Aorta (tissue), 5 donors: ENCODE data around the gene ATP6V1B1. TPM values are rescaled to one million over a fixed set of nuclear protein-coding genes. Genes with fewer than 3 reads are reported as not detected.

Experiments used
- ATAC-seq: fragments of 200-7000 bp; cut with Tn5 transposase; one replicate; pipeline ENCODE4 v1.9.1; 2022; ENCODE audit warnings: moderate library complexity; ENCODE audit not compliant: low FRiP score
- DNase-seq, 2 donors: peaks; one replicate each; pipeline ENCODE4 v3.0.0-alpha.2; 2020
- H3K27ac ChIP-seq, 2 donors: one replicate each; pipeline ENCODE4 v1.5.1; 2013; ENCODE audit warnings: low read length in 2 of 2, mild to moderate bottlenecking in 2 of 2, moderate library complexity in 2 of 2, control low read depth in 1 of 2, inconsistent platforms in 1 of 2, low read depth in 1 of 2
- H3K27me3 ChIP-seq, 2 donors: one replicate each; pipeline ENCODE4 v1.6.1; 2013; ENCODE audit warnings: control low read depth in 1 of 2, low read length in 1 of 2, mild to moderate bottlenecking in 1 of 2, moderate library complexity in 1 of 2; ENCODE audit not compliant: insufficient read depth in 2 of 2, control insufficient read depth in 1 of 2
- H3K36me3 ChIP-seq, 2 donors: one replicate each; pipeline ENCODE4 v1.6.1; 2013; ENCODE audit warnings: control low read depth in 1 of 2, low read length in 1 of 2, mild to moderate bottlenecking in 1 of 2; ENCODE audit not compliant: insufficient read depth in 2 of 2, control insufficient read depth in 1 of 2
- H3K4me1 ChIP-seq, 2 donors: one replicate each; pipeline ENCODE4 v1.6.1; 2013; ENCODE audit warnings: low read length in 2 of 2, control low read depth in 1 of 2, mild to moderate bottlenecking in 1 of 2, moderate library complexity in 1 of 2; ENCODE audit not compliant: insufficient read depth in 2 of 2, control insufficient read depth in 1 of 2
- H3K4me3 ChIP-seq, 2 donors: one replicate each; pipeline ENCODE4 v1.5.1; 2013; ENCODE audit warnings: low read length in 2 of 2, control low read depth in 1 of 2, mild to moderate bottlenecking in 1 of 2
- H3K9me3 ChIP-seq: one replicate; pipeline ENCODE4 v1.6.1; 2013; ENCODE audit warnings: mild to moderate bottlenecking, low read length; ENCODE audit not compliant: control insufficient read depth
- WGBS, 2 donors: extraction: QIAGEN DNeasy Blood & Tissue Kit; methylation state at CpG; one replicate each; pipeline ENCODE4 v1.1.7; 2013; 5-methylcytosine and 5-hydroxymethylcytosine counted together
- intact Hi-C, 2 donors: fragments of 100-400 bp; cut with DNase I; formaldehyde crosslinking; loops; one replicate each; pipeline versions ENCODE4 v1.14.2 to v1.15.0; 2022
- polyA plus RNA-seq, 2 donors: library from polyadenylated mRNA; stranded (reverse); fragments of 200-250 nt; gene quantifications; one replicate each; pipeline ENCODE4 v1.2.3, GENCODE V29; 2013
- total RNA-seq, 2 donors: library from RNA; stranded (reverse); fragmentation: NEBNext Ultra II Directional; extraction: Animal tissue kit (Norgen Biotek cat#: 25700); gene quantifications; one replicate each; pipeline ENCODE4 v1.2.1, GENCODE V29; 2021
- donor health status: healthy with polysubstance abuse.
- donor health status: Bipolar disorder and iron deficiency.
- donor health status: DM: no; HTN: no; CAD: no.
- donor health status: DM: no; HTN: no; CAD: no.
- donor health status: DM: yes; HTN: yes; CAD: no.

The ATP6V1B1 gene
- total and polyA plus RNA-seq, 4 donors = 1.8 to 6.4 (median 3.1) TPM; not detected in 1

DNA sequence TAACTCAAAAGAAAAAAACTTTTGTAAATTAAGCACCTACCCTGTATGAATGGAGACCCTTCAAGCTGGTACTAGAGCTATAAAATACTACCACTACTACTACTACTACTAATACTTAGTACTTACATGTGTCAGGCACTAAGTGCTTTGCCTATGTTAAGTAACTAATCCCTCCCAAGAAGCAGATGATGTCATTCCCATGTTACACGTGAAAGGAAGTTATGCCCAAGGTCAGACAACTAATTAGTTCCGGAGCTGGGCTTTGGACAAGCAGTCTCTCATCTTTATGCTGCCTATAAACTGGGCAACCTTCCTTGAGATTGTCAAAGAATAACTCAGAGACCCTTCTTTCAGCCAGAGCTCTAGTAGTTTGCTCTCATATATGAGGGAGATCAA, 13.9 kb upstream of the ATP6V1B1 start:
- no peaks in the 10 kb centered on the region for H3K27me3 ChIP-seq
- H3K27ac ChIP-seq = no peak overlapping the region
- no peaks in the 10 kb centered on the region for H3K36me3 ChIP-seq
- DNase-seq (no peak), ATAC-seq (no peak)
- H3K4me1 ChIP-seq = no peaks in the 10 kb centered on the region
- WGBS, 2 donors = 54 to 55% methylated on average over 2 of the region's 2 CpGs
- intact Hi-C loops = loop anchor here in 1 of 2 donors (5.0 kb wide), 1 partner anchor 50 kb away; no protein-coding TSS in a partner anchor
- peaks cover 5% of the 10 kb centered on the region for H3K9me3 ChIP-seq
- no peak overlapping the region for H3K4me3 ChIP-seq

DNA sequence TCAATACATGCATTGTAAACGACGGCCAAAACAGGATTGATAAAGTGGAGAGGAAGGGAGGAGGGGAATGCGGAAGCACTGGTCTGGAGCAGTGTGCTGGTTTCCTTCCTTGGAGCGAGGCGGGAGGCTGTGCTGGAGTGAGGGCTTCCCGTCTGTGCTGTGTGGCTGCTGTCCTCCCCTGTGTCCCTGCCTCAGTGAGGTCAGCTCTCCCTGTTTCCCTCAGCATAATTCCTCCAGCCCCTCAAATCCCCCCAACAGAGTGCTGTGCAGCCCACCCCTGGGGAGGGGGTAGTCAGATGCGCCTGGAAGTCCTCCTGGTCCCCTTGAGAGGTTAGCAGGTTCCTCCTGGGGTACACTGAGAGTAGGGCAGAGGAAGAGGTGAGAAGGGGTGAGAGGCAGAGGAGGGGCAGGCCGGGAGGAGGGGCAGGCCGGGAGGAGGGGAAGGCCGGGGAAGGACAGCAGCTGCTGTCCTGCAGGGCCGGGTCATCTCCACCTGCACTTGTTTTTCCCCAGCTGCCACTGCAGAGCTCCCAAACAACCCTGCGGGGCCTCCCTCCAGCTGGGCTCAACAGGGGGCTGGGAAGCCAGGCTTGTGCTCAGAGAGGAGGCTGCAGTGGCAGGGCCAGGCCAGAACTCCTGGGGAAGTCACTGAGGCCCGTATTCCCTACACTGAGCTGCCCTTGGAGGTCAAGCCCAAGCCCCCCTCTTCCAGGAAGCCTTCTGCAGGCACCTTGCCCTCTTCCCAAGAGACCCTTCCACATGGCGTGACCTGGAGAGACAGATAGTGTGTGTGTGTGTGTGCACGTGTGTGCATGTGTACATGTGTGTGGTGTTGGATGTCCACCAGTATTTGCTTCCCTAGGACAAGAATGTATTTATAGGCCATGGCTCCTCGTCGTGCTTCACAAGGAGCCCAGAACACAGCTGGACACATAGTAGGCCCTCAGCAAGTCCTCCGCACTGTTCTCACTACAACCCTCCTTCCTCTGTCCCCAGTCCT, 13.2 kb upstream of the ATP6V1B1 start:
- H3K27me3 ChIP-seq = no peaks in the 10 kb centered on the region
- H3K9me3 ChIP-seq = peaks cover 3% of the 10 kb centered on the region
- DNase-seq (no peak), ATAC-seq (no peak)
- 78 to 80% methylated on average over 15 to 18 of the region's 18 CpGs for WGBS, 2 donors
- no peak overlapping the region for H3K27ac ChIP-seq
- intact Hi-C loops = loop anchor here in 1 of 2 donors (5.0 kb wide), 1 partner anchor 50 kb away; no protein-coding TSS in a partner anchor
- H3K4me1 ChIP-seq = no peaks in the 10 kb centered on the region
- no peaks in the 10 kb centered on the region for H3K36me3 ChIP-seq
- no peak overlapping the region for H3K4me3 ChIP-seq

DNA sequence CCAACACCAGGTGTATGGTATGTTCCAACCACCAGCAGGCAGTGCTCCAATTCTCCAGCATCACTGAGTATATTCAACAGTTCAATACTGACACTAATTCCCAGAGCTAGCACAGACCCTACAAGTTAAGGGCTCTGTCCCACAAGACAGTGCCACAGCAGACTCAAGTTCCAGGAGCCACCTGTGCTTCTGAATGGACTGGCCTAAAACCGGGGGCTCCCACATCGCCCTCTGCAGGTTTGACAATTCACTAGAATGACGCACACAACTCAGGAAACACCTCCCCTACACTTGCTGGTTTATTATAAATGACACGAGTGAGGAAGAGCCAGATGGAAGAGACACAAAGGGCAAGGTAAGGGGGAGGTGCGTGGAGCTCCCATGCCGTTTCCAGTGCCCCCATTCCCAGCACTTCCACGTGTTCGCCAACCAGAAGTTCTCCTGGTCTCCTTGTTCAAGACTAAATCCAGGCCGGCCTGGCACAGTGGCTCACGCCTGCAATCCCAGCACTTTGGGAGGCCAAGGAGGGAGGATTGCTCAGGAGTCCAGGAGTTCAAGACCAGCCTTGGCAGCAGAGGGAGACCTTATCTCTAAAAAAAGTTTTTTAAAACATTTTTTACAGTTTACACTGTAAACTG, 12.2 kb upstream of the ATP6V1B1 start:
- Histone ChIP-seq H3K4me1 (no peaks in the 10 kb centered on the region), H3K27me3 (no peaks in the 10 kb centered on the region), H3K4me3 (no peak overlapping the region), H3K27ac (no peak overlapping the region), H3K36me3 (no peaks in the 10 kb centered on the region), H3K9me3 (no peaks in the 10 kb centered on the region)
- DNase-seq = no peak
- ATAC-seq = no peak
- 66 to 74% methylated on average over 10 of the region's 10 CpGs for WGBS, 2 donors
- intact Hi-C loops = loop anchor here in 1 of 2 donors (5.0 kb wide), 1 partner anchor 51 kb away; no protein-coding TSS in a partner anchor

DNA sequence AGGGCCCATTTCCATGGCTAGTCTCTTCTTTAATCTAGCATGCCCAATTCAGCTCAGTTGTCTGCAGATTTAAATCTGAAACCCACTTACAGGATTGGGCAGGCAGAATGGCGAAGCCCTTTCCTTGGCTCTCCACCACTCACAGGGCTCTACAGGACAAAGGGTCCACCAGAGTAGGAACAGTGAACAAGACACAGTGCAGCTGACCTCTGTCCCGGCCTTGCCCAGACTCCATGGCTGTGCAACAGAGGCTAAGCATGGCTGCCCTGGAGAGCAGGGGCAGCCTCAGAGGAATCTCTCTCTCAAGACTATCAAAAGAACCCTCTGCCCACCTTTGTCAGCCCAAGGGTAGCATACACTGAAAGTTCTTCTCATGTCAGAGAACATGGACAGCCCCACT, 9.7 kb upstream of the ATP6V1B1 start:
- no peak for ATAC-seq
- H3K27ac ChIP-seq = no peak overlapping the region
- no peak for DNase-seq
- WGBS, 2 donors = 91 to 92% methylated on average over 2 of the region's 2 CpGs
- H3K4me3 ChIP-seq = no peak overlapping the region
- no peaks in the 10 kb centered on the region for H3K36me3 ChIP-seq
- intact Hi-C loops = no loop called here
- no peaks in the 10 kb centered on the region for H3K9me3 ChIP-seq
- no peaks in the 10 kb centered on the region for H3K27me3 ChIP-seq
- H3K4me1 ChIP-seq = no peaks in the 10 kb centered on the region

DNA sequence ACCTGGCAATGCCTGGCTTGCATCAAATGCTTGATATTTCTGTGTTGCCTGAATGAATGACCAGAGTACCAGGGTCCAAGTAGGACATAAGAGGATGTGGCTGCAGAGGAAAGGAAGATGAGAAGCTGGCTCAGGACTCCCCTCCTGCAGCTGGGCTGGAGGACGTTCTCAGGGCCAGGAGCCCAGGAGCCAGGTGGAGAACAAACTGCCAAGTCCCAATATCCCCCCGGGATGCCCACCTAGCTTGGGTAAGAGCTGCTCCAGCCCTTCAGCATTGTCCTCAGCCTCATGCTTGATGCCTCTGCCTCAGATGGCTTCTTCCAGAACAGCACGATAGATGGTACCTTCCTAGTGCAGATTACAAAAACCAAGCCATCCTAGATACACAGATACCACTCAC, 8.6 kb upstream of the ATP6V1B1 start:
- Histone ChIP-seq H3K36me3 (no peaks in the 10 kb centered on the region), H3K27ac (no peak overlapping the region), H3K4me3 (no peak overlapping the region), H3K4me1 (no peaks in the 10 kb centered on the region), H3K9me3 (no peaks in the 10 kb centered on the region), H3K27me3 (no peaks in the 10 kb centered on the region)
- no peak for DNase-seq
- ATAC-seq = no peak
- intact Hi-C loops = no loop called here
- WGBS, 2 donors = 86 to 89% methylated on average over 3 of the region's 3 CpGs

DNA sequence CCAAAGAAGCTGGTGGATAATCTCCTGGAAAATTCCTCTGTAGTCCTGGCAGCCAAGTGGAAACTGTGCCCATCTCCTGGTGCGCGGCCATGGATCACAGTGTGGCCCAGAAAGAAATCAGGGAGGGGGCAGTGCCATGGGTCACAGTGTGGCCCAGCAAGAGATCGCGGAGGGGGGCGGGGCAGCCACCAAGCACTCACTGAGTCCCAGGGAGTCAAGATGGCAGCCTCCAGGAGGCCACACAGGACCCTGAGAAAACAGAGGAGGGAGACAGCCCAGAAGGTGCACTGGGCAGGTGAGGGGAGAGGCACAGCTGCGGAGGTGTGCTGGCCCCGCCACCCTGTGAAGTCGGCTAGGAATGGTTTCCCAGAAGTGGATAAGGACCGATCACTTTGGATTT, 8.1 kb upstream of the ATP6V1B1 start:
- Histone ChIP-seq H3K4me1 (no peaks in the 10 kb centered on the region), H3K4me3 (no peak overlapping the region), H3K36me3 (no peaks in the 10 kb centered on the region), H3K27me3 (no peaks in the 10 kb centered on the region), H3K27ac (no peak overlapping the region), H3K9me3 (no peaks in the 10 kb centered on the region)
- ATAC-seq (no peak), DNase-seq (no peak)
- intact Hi-C loops = no loop called here
- 87 to 88% methylated on average over 9 of the region's 9 CpGs for WGBS, 2 donors

DNA sequence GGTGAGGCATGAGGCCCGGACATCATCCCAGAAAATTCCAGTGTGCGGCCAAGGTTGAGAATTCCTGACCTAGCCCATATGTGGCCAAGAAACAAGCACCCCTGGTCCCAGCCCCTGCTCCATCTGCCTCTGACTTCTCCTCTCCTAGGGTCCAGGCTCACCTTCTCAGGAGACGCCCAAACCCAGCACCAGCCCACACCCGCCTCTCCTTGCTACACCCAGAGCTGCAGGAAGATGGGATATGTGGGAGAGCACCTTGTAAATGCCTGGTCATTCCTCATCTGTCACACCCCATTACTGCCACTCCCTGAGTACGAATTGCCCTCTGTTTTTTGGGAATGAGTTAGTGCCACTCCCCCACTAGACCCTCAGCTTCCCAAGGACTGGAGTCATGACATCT, 7.3 kb upstream of the ATP6V1B1 start:
- 88 to 90% methylated on average over 5 of the region's 5 CpGs for WGBS, 2 donors
- no peaks in the 10 kb centered on the region for H3K36me3 ChIP-seq
- no peak overlapping the region for H3K27ac ChIP-seq
- H3K9me3 ChIP-seq = no peaks in the 10 kb centered on the region
- H3K4me1 ChIP-seq = no peaks in the 10 kb centered on the region
- no peak for ATAC-seq
- DNase-seq = no peak
- H3K27me3 ChIP-seq = no peaks in the 10 kb centered on the region
- intact Hi-C loops = no loop called here
- no peak overlapping the region for H3K4me3 ChIP-seq

DNA sequence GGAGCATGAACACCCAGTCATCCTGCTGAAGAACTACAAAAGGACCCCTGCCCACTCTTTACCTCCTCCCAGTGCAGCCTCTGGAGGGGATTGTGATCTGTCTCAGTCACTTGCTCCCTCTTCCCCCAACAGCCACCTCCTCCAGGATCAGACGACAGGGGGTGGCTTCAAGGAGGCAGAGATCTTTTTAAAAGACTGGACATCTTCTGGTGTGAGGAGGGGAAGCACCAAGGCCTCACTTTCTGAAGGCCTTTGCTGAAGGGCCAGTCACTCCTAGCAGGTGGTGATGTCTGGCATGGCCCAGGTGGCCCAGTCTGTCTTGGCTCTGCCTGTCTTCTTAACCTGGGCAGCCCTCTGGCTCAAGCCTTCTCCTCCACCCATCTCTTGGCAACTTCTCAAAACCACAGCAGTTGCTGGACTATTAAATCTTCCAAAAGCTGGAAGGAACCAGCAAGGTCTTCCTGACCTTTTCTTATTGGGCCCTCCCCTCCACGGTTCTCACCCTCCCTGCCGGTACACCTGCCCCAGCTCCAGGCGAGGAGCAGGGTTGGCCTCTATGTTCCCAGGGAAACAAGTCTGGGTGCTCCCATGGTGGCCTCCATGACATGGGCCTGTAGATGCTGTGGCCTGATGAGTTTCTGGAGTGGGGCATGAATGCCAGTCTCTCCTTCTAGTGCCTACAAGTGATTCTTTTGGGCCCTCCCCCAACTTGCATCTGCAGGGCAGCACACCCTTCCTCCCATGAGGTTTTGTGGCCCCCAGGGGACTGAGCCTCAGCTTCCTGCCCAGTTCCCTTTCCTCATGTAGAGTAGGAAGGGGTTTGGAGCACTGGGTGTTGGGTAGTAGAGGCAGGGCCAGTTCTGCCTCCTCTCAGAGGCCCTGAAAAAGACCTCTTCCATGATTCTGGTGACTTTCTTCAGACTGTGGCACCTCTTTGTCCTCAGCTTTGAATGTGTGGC, 5.0 kb upstream of the ATP6V1B1 start:
- intact Hi-C loops = no loop called here
- 91 to 92% methylated on average over 4 of the region's 4 CpGs for WGBS, 2 donors

More for the DNA sequence above, 5.0 kb upstream of the ATP6V1B1 start:
- Histone ChIP-seq H3K4me3 (no peak overlapping the region), H3K27me3 (no peaks in the 10 kb centered on the region), H3K9me3 (no peaks in the 10 kb centered on the region), H3K4me1 (no peaks in the 10 kb centered on the region), H3K36me3 (no peaks in the 10 kb centered on the region), H3K27ac (no peak overlapping the region)
- DNase-seq (no peak), ATAC-seq (no peak)
